Left cardiac atrium (tissue), 4 donors: ENCODE results near the gene OOEP. TPM values are rescaled to one million over a fixed set of nuclear protein-coding genes. Genes with fewer than 3 reads are reported as not detected.
A peak's percentile ranks its signal among the peaks of the same experiment; 100 is the strongest.
"Not testable (repeated sequence)": the region's sequence is repeated elsewhere in the genome, so short reads cannot be mapped to it uniquely, and the experiment has no call there.

Experiments used
- ATAC-seq, 2 donors: fragments of 200-7000 bp; cut with Tn5 transposase; one replicate each; pipeline ENCODE4 v1.9.1; 2020; ENCODE audit warnings: mild to moderate bottlenecking in 2 of 2, moderate library complexity in 2 of 2
- DNase-seq: peaks from one replicate; pipeline ENCODE4 v3.0.0-alpha.2; 2020
- intact Hi-C, 2 donors: fragments of 100-400 bp; cut with DNase I; formaldehyde crosslinking; loops; one replicate each; pipeline versions ENCODE4 v1.14.1 to v1.15.1; 2022 to 2023
- long read RNA-seq: library from polyadenylated mRNA; unstranded; transcript quantifications from one replicate; pipeline ENCODE4 v2.0.0, GENCODE V29; 2021
- total RNA-seq, 2 donors: library from RNA; stranded (reverse); fragmentation: NEBNext Ultra II Directional; extraction: Animal tissue kit (Norgen Biotek cat#: 25700); gene quantifications; one replicate each; pipeline ENCODE4 v1.2.1, GENCODE V29; 2021
- donor health status: DM: no; HTN: yes; CAD: no.
- donor health status: DM: no; HTN: yes; CAD: no; lungs with severe emphysema.
- donor health status: DM: yes; HTN: yes; CAD: no.
- donor health status: Dilated cardiomyopathy.

The OOEP gene
- under 1 TPM in 1 of 2 donors, not detected in 1; 0.24 TPM for total RNA-seq
- long read RNA-seq: 0 reads

GRCh38 chr6:73369563-73369962 is at the start of gene OOEP:
TSS of gene OOEP (minus strand) at chr6:73369897. CDS start at chr6:73369792, 105 bp downstream.
- ATAC-seq: no peak

GRCh38 chr6:73418081-73418741 is 48.5 kb upstream of the OOEP start:
- intact Hi-C loops: no loop called here
- ATAC-seq: no peak
- no peak for DNase-seq

More at GRCh38 chr6:73369563-73369962, at the start of gene OOEP:
- intact Hi-C loops: no loop called here
- DNase-seq: no peak

GRCh38 chr6:73413102-73413501 is 43.4 kb upstream of the OOEP start:
- intact Hi-C loops: no loop called here
- no peak for DNase-seq
- ATAC-seq: no peak

GRCh38 chr6:73409395-73409794 is 39.7 kb upstream of the OOEP start:
- no peak for ATAC-seq
- intact Hi-C loops: no loop called here

GRCh38 chr6:73400656-73401055 is 31.0 kb upstream of the OOEP start:
- no peak for DNase-seq
- no peak for ATAC-seq
- intact Hi-C loops: no loop called here

More at GRCh38 chr6:73409395-73409794, 39.7 kb upstream of the OOEP start:
- DNase-seq: no peak

GRCh38 chr6:73395875-73396274 is 26.2 kb upstream of the OOEP start:
- intact Hi-C loops: no loop called here
- ATAC-seq (no peak), DNase-seq (no peak)

GRCh38 chr6:73394577-73395354 is 25.1 kb upstream of the OOEP start, which contains the start of gene DDX43:
TSS of gene DDX43 (plus strand) at chr6:73394828. CDS start at chr6:73394906, 78 bp downstream.
- intact Hi-C loops: no loop called here
- ATAC-seq: peak; percentile 59 to 94
- peak; percentile 63 for DNase-seq

- DNase-seq (no peak), ATAC-seq (no peak)
- intact Hi-C loops: no loop called here
Observed at GRCh38 chr6:73393278-73393677, 23.6 kb upstream of the OOEP start.

GRCh38 chr6:73392188-73392587 is 22.5 kb upstream of the OOEP start:
- DNase-seq, ATAC-seq, intact Hi-C loops: not testable (repeated sequence)

- ATAC-seq: no peak
- DNase-seq: no peak
- intact Hi-C loops: no loop called here
Observed at GRCh38 chr6:73391675-73392074, 22.0 kb upstream of the OOEP start.

GRCh38 chr6:73389854-73390253 is 20.2 kb upstream of the OOEP start:
- intact Hi-C loops: no loop called here
- DNase-seq: no peak
- ATAC-seq: no peak

- DNase-seq (peak; percentile 64), ATAC-seq (peak; percentile 84 to 91)
- intact Hi-C loops: no loop called here
Observed at GRCh38 chr6:73388800-73389512, 19.3 kb upstream of the OOEP start.

- DNase-seq (no peak), ATAC-seq (peak in 1 of 2 donors; percentile 25)
- intact Hi-C loops: no loop called here
Observed at GRCh38 chr6:73388433-73388799, 18.7 kb upstream of the OOEP start.

GRCh38 chr6:73382462-73383113 is 12.9 kb upstream of the OOEP start:
- no peak for ATAC-seq
- intact Hi-C loops: no loop called here
- DNase-seq: no peak

GRCh38 chr6:73381531-73381930 is 11.8 kb upstream of the OOEP start:
- DNase-seq, ATAC-seq, intact Hi-C loops: not testable (repeated sequence)

GRCh38 chr6:73377225-73377624 is 7.5 kb upstream of the OOEP start:
- DNase-seq (no peak), ATAC-seq (no peak)
- intact Hi-C loops: no loop called here

GRCh38 chr6:73375216-73375615 is 5.5 kb upstream of the OOEP start:
- no peak for ATAC-seq
- intact Hi-C loops: no loop called here
- DNase-seq: no peak

GRCh38 chr6:73372516-73372915 is 2.8 kb upstream of the OOEP start:
- ATAC-seq (no peak), DNase-seq (no peak)
- intact Hi-C loops: no loop called here

- DNase-seq (no peak), ATAC-seq (no peak)
- intact Hi-C loops: no loop called here
Observed at GRCh38 chr6:73371984-73372383, 2.3 kb upstream of the OOEP start.
